ENCODE measurements around the gene ROBO1.

Gene ROBO1

DNA sequence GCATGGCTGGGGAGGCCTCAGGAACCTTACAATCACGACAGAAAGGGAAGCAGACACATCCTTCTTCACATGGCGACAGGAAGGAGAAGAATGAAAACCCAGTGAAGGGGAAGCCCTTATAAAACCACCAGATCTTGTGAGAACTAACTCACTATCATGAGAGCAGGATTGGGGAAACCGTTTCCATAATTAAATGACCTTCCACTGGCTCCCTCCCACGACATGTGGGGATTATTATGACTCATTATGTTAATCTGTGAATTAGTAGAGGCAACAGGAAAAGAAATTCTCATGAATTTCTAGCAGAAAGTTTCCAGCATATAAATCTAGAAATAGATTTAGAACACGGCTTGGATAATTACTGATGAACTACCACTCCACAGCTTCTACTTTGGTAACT is 937.3 kb downstream of the ROBO1 start:
- H3K36me3 ChIP-seq (replicated peaks; ENCODE audit: insufficient read depth, low read length), result no peaks in the 10 kb centered on the region

DNA sequence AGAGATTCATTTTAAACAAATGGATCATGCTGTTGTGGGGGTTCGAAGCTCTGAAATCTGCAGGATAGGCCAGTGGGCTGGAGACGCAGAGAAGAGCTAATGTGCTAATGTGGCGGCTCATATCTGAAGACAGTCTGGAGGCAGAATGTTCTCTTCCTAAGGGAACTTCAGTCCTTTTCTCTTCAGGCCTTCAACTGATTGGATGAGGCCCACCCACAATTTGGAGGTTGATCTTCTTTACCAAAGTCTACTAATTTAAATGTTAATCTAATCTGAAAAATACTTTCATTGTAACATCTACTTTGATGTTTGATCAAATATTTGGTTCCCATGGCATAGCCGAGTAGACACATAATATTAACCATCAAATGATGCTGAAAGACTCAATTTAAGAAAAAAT is 940.2 kb downstream of the ROBO1 start:
- Histone ChIP-seq H3K4me3 (ENCODE audit: low read length) (no peak overlapping the region), H2AFZ (ENCODE audit: low read length) (no peak overlapping the region), H3K79me2 (ENCODE audit: low read length) (no peaks in the 10 kb centered on the region), H4K20me1 (ENCODE audit: insufficient read depth, low read length) (no peaks in the 10 kb centered on the region), H3K4me1 (ENCODE audit: low read length) (no peaks in the 10 kb centered on the region), H3K4me2 (ENCODE audit: low read depth, low read length) (no peak overlapping the region), H3K9me3 (replicated peaks; ENCODE audit: insufficient read depth, low read length) (no peaks in the 10 kb centered on the region), H3F3A (ENCODE audit: insufficient read depth, low read length) (no peaks in the 10 kb centered on the region), H3K9me2 (replicated peaks; ENCODE audit: insufficient read depth, low read length) (no peaks in the 10 kb centered on the region), H3K36me3 (replicated peaks; ENCODE audit: insufficient read depth, low read length) (no peaks in the 10 kb centered on the region), H3K27ac (ENCODE audit: low read length) (no peak overlapping the region), H3K9ac (ENCODE audit: low read length) (no peak overlapping the region), H3K27me3 (replicated peaks; ENCODE audit: insufficient read depth, low read length) (no peaks in the 10 kb centered on the region)
- TF ChIP-seq EZH2phosphoT487 (IDR thresholded peaks at IDR 0.05; ENCODE audit: low read length) (no peak), EZH2 (optimal IDR thresholded peaks at IDR 0.05; ENCODE audit: low read depth, low read length) (no peak)
- TF ChIP-seq, protein P1, sequence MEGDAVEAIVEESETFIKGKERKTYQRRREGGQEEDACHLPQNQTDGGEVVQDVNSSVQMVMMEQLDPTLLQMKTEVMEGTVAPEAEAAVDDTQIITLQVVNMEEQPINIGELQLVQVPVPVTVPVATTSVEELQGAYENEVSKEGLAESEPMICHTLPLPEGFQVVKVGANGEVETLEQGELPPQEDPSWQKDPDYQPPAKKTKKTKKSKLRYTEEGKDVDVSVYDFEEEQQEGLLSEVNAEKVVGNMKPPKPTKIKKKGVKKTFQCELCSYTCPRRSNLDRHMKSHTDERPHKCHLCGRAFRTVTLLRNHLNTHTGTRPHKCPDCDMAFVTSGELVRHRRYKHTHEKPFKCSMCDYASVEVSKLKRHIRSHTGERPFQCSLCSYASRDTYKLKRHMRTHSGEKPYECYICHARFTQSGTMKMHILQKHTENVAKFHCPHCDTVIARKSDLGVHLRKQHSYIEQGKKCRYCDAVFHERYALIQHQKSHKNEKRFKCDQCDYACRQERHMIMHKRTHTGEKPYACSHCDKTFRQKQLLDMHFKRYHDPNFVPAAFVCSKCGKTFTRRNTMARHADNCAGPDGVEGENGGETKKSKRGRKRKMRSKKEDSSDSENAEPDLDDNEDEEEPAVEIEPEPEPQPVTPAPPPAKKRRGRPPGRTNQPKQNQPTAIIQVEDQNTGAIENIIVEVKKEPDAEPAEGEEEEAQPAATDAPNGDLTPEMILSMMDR (IDR thresholded peaks at IDR 0.05; ENCODE audit: low read length), result no peak
- no peak for DNase-seq

More for the DNA sequence above, 937.3 kb downstream of the ROBO1 start:
- no peaks in the 10 kb centered on the region for H3K79me2 ChIP-seq (ENCODE audit: low read length)
- DNase-seq, result no peak
- no peaks in the 10 kb centered on the region for H3F3A ChIP-seq (ENCODE audit: insufficient read depth, low read length)
- H3K9me2 ChIP-seq (replicated peaks; ENCODE audit: insufficient read depth, low read length), result no peaks in the 10 kb centered on the region
- no peak overlapping the region for H3K4me2 ChIP-seq (ENCODE audit: low read depth, low read length)
- H2AFZ ChIP-seq (ENCODE audit: low read length), result no peak overlapping the region
- no peaks in the 10 kb centered on the region for H3K4me1 ChIP-seq (ENCODE audit: low read length)
- H3K4me3 ChIP-seq (ENCODE audit: low read length), result no peak overlapping the region
- H3K9ac ChIP-seq (ENCODE audit: low read length), result no peak overlapping the region
- TF ChIP-seq, protein P1 (IDR thresholded peaks at IDR 0.05; ENCODE audit: low read length), result no peak
- TF ChIP-seq EZH2phosphoT487 (IDR thresholded peaks at IDR 0.05; ENCODE audit: low read length) (no peak), EZH2 (optimal IDR thresholded peaks at IDR 0.05; ENCODE audit: low read depth, low read length) (no peak)
- H3K27me3 ChIP-seq (replicated peaks; ENCODE audit: insufficient read depth, low read length), result no peaks in the 10 kb centered on the region
- no peaks in the 10 kb centered on the region for H3K9me3 ChIP-seq (replicated peaks; ENCODE audit: insufficient read depth, low read length)
- H3K27ac ChIP-seq (ENCODE audit: low read length), result no peak overlapping the region
- no peaks in the 10 kb centered on the region for H4K20me1 ChIP-seq (ENCODE audit: insufficient read depth, low read length)

GRCh38 chr3:78825858-78826215 is 942.0 kb downstream of the ROBO1 start:
- Histone ChIP-seq H3K36me3 (replicated peaks; ENCODE audit: insufficient read depth, low read length) (no peaks in the 10 kb centered on the region), H3K4me2 (ENCODE audit: low read depth, low read length) (no peak overlapping the region), H2AFZ (ENCODE audit: low read length) (no peak overlapping the region), H3K27me3 (replicated peaks; ENCODE audit: insufficient read depth, low read length) (no peaks in the 10 kb centered on the region), H3K9me3 (replicated peaks; ENCODE audit: insufficient read depth, low read length) (no peaks in the 10 kb centered on the region), H3K79me2 (ENCODE audit: low read length) (no peaks in the 10 kb centered on the region), H3K9me2 (replicated peaks; ENCODE audit: insufficient read depth, low read length) (no peaks in the 10 kb centered on the region), H4K20me1 (ENCODE audit: insufficient read depth, low read length) (no peaks in the 10 kb centered on the region), H3K27ac (ENCODE audit: low read length) (no peak overlapping the region), H3F3A (ENCODE audit: insufficient read depth, low read length) (no peaks in the 10 kb centered on the region), H3K9ac (ENCODE audit: low read length) (no peak overlapping the region), H3K4me1 (ENCODE audit: low read length) (no peaks in the 10 kb centered on the region), H3K4me3 (ENCODE audit: low read length) (no peak overlapping the region)
- no peak for DNase-seq
- no peak for TF ChIP-seq EZH2phosphoT487 (IDR thresholded peaks at IDR 0.05; ENCODE audit: low read length)
- no peak for TF ChIP-seq EZH2 (optimal IDR thresholded peaks at IDR 0.05; ENCODE audit: low read depth, low read length)
- TF ChIP-seq, protein P1 (IDR thresholded peaks at IDR 0.05; ENCODE audit: low read length), result no peak

Measured in MM.1S (cell line).